ENCODE results near the gene DEFB119.
"Not testable (repeated sequence)": the region's sequence is repeated elsewhere in the genome, so short reads cannot be mapped to it uniquely, and the experiment has no call there.

DEFB119 gene, protein sequence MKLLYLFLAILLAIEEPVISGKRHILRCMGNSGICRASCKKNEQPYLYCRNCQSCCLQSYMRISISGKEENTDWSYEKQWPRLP

DNA sequence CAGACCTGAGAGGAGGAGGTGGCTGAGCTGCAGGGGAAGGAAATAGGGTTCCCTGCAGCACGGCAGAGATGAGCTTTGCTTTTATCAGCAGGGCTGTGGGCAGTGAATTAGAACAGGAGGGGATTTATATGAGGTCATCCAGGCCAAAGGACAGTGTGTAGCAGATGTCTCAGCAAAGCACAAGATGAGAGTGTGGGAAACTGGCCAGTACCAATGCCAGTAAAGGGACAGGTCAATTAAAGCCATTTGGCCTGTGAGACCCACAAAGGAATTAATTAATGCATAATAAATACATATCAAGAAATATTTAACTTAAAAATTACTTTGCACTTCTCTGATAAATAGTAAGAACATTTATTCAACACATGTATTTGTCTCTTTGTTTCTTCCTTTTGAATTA is at the start of gene DEFB119:
DEFB119 (minus strand) TSS at position 101 of the 400 bp plus-strand sequence. CDS start 107 bp downstream, outside the sequence.
- DNase-seq = no peak

DNA sequence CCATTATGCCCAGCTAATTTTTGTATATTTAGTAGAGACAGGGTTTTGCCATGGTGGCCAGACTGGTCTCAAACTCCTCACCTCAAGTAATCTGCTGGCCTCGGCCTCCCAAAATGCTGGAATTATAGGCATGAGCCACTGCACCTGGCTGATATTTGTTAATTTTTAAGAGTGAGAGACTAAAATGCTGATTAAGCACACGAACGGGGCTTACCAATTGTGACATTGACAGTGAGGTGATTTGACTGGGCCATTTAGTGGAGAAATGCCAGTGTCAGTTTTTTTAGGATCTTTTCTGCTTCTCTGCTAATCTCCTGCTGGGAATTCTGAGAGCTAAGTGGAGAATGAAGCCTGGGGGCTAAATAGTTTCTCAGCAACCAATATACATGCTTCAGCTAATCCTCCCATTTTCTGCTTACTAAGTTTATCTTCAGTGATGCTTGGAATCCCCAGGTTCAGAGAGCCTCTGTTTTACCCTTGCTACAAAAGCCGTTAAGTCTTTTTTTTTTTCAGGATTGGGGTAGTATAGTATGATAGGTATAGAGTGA is 40.3 kb upstream of the DEFB119 start:
- no peak for DNase-seq

DNA sequence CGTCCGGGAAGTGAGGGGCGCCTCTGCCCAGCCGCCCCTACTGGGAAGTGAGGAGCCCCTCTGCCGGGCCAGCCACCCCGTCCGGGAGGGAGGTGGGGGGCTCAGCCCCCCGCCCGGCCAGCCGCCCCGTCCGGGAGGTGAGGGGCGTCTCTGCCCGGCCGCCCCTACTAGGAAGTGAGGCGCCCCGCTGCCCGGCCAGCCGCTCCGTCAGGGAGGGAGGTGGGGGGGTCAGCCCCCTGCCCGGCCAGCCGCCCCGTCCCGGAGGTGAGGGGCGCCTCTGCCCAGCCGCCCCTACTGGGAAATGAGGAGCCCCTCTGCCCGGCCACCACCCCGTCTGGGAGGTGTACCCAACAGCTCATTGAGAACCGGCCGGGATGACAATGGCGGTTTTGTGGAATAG is 37.2 kb upstream of the DEFB119 start:
- DNase-seq = not testable (repeated sequence)

DNA sequence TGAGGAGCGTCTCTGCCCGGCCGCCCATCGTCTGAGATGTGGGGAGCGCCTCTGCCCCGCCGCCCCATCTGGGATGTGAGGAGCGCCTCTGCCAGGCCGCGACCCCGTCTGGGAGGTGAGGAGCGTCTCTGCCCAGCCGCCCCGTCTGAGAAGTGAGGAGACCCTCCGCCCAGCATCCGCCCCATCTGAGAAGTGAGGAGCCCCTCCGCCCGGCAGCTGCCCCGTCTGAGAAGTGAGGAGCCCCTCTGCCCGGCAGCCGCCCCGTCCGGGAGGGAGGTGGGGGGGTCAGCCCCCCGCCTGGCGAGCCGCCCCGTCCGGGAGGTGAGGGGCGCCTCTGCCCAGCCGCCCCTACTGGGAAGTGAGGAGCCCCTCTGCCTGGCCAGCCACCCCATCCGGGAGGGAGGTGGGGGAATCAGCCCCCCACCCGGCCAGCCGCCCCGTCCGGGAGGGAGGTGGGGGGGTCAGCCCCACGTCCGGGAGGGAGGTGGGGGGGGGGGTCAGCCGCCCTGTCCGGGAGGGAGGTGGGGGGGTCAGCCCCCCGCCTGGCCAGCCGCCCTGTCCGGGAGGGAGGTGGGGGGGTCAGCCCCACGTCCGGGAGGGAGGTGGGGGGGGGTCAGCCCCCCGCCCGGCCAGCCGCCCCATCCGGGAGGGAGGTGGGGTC is 36.6 kb upstream of the DEFB119 start:
- DNase-seq = not testable (repeated sequence)

DNA sequence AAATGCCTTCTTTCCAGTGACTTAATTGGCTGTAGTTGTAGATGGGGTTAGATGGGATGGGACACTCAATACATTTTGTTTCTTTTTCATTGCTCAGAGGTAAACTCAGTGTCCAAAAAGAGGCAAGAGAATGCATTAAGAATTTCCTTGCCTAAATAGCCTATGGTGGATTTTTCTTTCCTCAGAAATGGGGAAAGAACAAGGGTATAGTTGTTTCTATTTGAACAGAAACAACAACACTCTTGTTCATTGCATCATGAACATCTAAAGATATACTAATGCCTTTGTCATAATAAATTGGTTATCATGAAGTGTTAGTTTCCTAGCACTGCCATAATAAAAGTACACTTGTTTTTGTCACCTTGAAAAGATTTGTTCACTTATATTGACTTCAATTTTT is 35.4 kb upstream of the DEFB119 start:
- no peak for DNase-seq

DNA sequence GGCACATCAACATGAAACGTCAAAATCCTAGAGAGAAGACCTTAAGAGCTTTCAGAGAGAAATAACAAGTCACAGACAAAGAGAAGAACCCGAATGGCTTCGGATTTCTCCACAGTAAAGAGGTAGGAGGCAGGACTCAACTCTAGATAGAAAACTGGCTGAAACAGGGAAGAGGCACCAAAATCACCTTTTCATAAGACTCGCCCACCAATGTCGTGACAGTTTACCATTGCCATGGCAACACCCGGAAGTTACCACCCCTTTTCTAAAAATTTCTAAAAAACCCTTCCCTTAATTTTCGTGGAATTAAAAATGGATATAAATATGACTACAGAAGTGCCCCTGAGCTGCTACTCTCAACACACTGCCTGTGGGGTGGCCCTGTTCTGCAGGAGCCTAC is 27.9 kb upstream of the DEFB119 start:
- DNase-seq = no peak

DNA sequence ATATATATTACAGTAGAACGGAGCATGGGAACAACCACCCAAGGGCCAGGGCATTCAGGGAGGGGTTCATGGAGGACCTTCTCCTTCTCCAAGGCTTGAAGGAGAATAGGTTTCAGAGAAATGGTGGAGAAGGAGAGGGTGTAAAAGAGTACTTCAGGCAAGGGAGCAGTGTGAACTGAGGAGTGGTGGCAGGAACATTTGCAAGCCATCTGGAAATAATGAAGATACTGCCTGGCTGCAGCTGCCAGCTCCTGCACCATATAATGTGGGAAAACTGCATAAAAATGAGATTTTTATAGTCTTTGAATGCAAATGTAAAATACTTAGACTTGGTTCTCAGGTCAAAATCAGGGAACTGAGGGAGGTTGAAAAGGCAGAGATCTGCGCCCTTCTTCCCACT is 25.3 kb upstream of the DEFB119 start:
- DNase-seq = no peak

DNA sequence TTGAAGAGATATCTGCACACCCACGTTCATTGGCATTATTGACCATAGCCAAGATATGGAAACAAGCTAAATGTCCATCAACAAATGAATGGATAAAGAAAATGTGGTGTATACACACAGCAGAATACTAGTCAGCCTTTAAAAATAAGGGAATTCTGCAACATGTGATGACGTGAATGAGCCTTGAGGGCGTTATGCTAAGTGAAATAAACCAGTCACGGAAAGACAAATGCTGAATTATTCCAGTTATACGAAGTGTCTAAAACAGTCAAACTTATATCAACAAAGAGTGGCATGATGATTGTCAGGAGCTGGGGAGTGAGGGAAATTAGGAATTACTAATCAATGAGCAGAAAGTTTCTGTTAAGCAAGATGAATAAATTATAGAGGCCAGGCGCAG is 24.0 kb upstream of the DEFB119 start:
- no peak for DNase-seq

DNA sequence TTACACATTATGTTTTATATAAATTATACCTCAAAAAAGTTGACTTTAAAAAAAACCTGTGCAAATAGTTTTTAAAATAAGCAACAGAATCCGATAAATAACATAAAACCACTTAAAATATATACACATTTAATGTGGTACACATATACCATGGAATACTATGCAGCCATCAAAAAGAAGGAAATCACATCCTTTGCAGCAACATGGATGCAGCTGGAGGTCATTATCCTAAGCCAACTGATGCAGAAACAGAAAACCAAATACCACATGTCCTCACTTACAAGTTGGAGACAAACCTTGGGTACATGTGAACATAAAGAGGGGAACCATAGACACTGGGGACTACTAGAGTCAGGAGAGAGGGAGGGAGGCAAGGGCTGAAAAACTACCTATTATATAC is 19.6 kb upstream of the DEFB119 start:
- no peak for DNase-seq

DNA sequence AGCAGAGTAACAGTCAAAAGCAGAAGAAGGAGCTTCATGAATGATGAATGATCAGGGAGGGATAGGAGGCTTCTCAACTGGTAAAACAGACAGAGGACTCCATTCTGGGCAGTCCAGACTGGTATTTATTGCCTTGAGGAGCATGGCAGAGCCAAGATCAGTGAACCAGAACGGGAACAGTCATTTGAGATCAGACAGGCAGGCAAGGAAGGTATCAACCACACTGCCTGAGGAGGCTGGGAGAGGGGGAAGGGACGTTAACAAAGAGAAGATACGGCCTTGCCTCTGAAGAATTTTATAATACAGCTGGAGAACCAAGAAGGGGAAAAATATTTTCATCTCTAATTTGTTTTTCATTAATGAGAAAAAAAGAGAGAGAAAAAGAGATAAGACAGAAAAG is 15.7 kb upstream of the DEFB119 start, which contains the start of gene DEFB121:
DEFB121 (minus strand) TSS at position 101 of the 400 bp plus-strand sequence; CDS start at position 38, 63 bp downstream.
- DNase-seq = no peak

DNA sequence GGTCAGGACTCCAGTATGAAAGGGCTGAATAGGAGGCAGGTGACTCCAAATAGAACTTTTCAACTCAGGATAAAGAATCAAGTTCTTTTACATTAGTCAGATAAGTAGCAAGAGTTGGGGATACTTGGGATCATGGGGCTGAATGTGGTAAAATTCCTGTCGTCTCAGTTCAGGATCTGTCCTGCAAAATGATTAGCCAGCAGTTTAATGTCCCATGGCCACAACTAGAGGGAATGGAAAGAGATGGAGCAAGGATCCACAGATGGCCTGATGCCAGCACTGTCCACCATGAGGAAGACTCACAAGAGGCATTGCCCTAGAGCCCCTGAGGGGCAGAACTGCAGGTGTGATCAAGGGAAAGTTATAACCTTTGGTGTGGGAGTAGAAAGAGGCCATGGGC is 13.5 kb upstream of the DEFB119 start:
- no peak for DNase-seq

DNA sequence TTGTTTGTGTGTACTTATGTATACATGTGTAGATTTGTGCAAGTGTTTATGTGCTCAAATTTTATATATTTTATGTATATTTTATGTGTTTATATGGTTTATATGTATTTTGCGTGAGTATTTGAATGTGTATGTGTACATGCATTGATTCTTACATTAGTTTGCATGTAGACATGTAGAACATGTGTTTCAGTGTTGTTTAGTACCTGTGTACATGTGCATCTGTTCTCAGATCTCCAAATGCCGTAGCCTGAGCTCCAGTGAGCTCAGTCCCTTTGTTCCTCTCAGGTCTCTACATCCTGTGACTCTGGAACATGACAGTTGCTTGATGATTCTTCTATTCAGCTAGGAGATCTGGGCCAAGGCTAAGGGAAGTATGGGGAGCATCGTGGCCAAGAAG is 4.5 kb upstream of the DEFB119 start:
- no peak for DNase-seq

DNA sequence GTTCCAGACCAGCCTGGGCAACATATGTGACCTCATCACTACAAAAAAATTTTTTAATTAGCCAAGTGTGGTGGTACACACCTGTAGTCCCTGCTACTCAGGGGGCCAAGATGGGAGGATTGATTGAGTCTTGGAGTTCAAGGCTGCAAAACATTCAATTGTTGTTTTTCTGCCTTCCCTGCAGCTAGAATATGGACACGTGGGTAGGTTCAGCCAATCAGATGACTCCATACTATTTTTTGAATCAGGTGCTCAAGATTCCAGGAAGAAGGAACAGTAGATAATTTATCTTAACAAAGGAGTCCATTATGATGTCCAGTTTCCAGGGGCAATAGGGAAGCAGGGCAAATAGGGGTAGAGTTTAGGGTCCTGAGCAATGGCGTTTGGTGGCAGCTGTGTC is 2.4 kb upstream of the DEFB119 start:
- no peak for DNase-seq

DNA sequence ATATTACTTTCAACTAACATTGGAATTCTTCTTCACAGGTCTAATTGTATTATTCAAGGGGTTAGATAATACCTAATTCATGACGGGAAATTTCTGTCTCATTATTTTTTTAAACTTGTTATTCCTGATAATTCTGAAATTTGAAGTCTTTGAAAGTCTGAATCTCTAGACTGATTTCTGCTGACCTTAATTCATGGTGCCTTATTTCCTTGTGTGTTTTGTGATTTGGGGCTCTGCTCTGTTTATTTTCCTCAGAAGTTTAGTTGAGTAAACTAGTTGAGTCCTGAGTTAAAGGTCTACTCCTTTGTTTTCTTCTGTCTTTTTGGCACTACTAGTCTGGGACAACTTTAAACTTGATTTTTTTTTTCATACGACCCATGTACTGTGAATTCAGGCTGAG is 16.0 kb downstream of the DEFB119 start:
- DNase-seq = no peak

DNA sequence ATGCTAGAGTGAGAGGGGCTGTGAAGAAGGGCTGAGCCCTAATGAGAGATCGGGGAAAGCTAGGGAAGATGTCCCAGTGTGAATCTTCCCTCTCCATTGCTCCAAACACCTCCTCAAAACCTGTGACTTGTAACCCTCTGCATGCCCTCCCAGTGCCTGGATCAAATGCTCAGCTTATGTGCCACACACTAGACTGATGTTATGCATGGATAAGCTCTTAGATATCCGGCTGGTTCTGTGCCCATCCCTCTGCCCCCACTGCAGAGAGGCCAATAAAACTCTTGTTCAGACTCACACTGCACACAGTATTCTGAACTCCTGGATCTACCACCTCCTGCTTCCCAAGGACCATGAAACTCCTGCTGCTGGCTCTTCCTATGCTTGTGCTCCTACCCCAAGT is 22.1 kb downstream of the DEFB119 start, which contains the start of gene DEFB118:
DEFB118 (plus strand) TSS at position 301 of the 400 bp plus-strand sequence; CDS start at position 351, 50 bp downstream.
- no peak for DNase-seq

DNA sequence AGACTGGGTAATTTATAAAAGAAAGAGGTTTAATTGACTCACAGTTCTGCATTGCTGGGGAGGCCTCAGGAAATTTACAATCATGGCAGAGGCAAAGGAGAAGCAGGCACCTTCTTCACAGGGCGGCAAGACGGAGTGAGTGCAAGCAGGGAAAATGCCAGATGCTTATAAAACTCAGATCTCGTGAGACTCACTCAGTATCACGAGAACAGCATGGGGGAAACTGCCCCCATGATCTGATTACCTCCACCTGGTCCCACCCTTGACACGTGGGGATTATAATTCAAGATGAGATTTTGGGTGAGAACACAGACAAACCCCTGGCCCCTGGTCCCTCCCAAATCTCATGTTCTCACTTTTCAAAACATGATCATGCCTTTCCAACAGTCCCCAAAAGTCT is 26.1 kb downstream of the DEFB119 start:
- DNase-seq = not testable (repeated sequence)

DNA sequence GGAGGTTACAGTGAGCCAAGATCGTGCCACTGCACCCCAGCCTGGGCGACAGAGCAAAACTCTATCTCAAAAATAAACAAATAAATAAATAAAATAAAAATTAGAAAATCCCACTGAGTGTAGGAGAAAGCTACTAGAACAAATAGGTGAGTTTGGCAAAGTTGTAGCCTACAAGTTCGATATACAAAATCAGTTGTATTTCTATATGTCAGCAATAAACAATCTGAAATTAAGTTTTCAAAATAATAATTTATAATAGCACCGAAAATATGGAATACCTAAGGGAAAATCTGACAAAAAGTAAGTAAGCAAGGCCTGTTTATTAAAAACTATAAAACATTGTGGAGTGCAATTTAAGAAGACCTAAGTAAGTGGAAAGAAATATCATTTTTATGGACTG is 27.1 kb downstream of the DEFB119 start:
- DNase-seq = no peak

DNA sequence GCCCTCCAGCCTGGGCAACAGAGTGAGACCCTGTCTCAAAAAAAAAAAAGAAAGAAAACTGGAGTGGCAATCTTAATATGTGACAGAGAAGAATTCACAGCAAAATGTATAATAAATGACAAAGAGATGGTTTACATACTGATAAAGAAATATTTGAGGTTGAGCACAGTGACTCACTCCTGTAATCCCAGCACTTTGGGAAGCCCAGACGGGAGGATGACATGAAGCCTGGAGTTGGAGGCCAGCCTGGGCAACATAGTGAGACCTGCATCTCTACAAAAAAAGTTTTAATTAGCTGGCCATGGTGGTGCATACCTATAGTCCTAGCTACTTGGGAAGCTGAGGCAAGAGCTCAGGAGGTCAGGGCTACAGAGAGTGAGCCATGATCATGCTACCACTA is 34.4 kb downstream of the DEFB119 start:
- DNase-seq = no peak

DNA sequence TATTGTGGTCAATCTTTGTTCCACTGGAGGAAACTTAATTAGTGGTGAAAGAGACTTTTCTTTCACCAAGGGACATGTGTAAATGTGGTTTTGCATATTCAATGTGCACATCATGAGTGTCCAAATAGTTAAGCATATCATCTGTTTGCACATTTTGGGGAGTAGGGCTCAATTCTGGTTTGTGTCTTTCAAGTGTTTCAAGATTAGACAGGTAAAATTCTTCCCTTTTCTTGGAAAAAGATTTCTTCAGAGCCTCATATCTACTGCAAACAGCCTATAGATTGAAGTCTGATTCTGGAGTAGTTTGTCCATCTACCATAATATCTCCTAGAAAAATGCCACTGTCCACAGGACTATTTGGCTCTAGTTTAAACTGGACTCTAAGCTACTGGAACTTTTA is 48.9 kb downstream of the DEFB119 start:
- no peak for DNase-seq

DNA sequence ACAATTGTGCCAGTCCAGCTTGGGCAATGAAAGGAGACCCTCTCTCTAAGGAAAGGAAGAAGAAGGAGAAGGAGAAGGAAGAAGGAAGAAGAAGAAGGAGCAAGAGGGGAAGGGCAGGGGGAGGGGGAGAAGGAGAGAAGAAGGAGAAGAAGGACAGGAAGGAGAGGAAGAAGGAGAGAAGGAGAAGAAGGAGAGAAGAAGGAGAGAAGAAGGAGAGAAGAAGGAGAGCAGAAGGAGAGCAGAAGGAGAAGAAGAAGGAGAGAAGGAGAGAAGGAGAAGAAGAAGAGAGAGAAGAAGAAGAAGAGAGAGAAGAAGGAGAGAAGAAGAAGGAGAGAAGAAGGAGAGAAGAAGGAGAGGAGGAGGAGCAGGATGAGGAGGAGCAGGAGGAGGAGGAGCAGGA is 59.5 kb downstream of the DEFB119 start:
- DNase-seq = no peak
